PC-9 (cell line): ENCODE results near the gene PSMB7. TPM values are rescaled to one million over a fixed set of nuclear protein-coding genes. Genes with fewer than 3 reads are reported as not detected.

Experiments used
- BruUV-seq: library from RNA; stranded (reverse); fragments of 400-500 nt; replicated peaks from 2 replicates; lab custom pipeline; 2021; lab: Mats Ljungman, UMichigan
- CTCF ChIA-PET: fragments of 300-600 bp; sonication (Branson Sonifier 250); formaldehyde crosslinking; loops from one replicate; lab custom pipeline; 2022; ENCODE audit warnings: antibody characterized with exemption; lab: Charles Lee
- POLR2A ChIA-PET: fragments of 300-600 bp; sonication (Branson Sonifier 250); formaldehyde crosslinking; loops from one replicate; lab custom pipeline; 2022; ENCODE audit warnings: antibody characterized with exemption; ENCODE audit not compliant: unreplicated experiment; lab: Charles Lee
- DNase-seq, 2 experiments: peaks; one replicate each; pipeline versions ENCODE4 v3.0.0 to v3.0.0-alpha.2; 2015 to 2022; ENCODE audit warnings: mixed read lengths in 1 of 2
- H2AFZ ChIP-seq: fragments of 200-600 bp; sonication (generic); 2 replicates; pipeline ENCODE4 v1.8.1; 2017; ENCODE audit warnings: antibody characterized with exemption
- H3F3A ChIP-seq: fragments of 200-600 bp; sonication (generic); 2 replicates; pipeline ENCODE4 v1.8.1; 2017; ENCODE audit warnings: antibody characterized with exemption, mild to moderate bottlenecking, low read depth; ENCODE audit not compliant: insufficient read depth
- H3K27ac ChIP-seq: fragments of 200-600 bp; sonication (generic); 2 replicates; pipeline ENCODE4 v1.6.1; 2016; ENCODE audit warnings: mixed run types
- H3K27me3 ChIP-seq: fragments of 200-600 bp; sonication (generic); 2 replicates; pipeline ENCODE4 v1.6.1; 2016; ENCODE audit warnings: low read depth, mixed run types; ENCODE audit not compliant: insufficient read depth
- H3K36me3 ChIP-seq: fragments of 200-600 bp; sonication (generic); 2 replicates; pipeline ENCODE4 v1.6.1; 2016; ENCODE audit warnings: low read depth, mixed run types
- H3K4me1 ChIP-seq: fragments of 200-600 bp; sonication (generic); replicated peaks from 2 replicates; pipeline ENCODE4 v1.6.1; 2016; ENCODE audit warnings: mixed run types; ENCODE audit not compliant: insufficient read depth
- H3K4me2 ChIP-seq: fragments of 200-600 bp; sonication (generic); 2 replicates; pipeline ENCODE4 v1.6.1; 2017; ENCODE audit warnings: mixed run types
- H3K4me3 ChIP-seq: fragments of 200-600 bp; sonication (generic); 2 replicates; pipeline ENCODE4 v1.6.1; 2016; ENCODE audit warnings: mixed run types
- H3K79me2 ChIP-seq: fragments of 200-600 bp; sonication (generic); 2 replicates; pipeline ENCODE4 v1.6.1; 2017; ENCODE audit warnings: low read depth, mixed run types
- H3K9me2 ChIP-seq: fragments of 200-600 bp; sonication (generic); 2 replicates; pipeline ENCODE4 v1.8.1; 2017; ENCODE audit warnings: mild to moderate bottlenecking; ENCODE audit not compliant: insufficient read depth
- H3K9me3 ChIP-seq: fragments of 200-600 bp; sonication (generic); 2 replicates; pipeline ENCODE4 v1.8.1; 2016; ENCODE audit warnings: low read depth; ENCODE audit not compliant: insufficient read depth
- H4K20me1 ChIP-seq: fragments of 200-600 bp; sonication (generic); 2 replicates; pipeline ENCODE4 v1.8.1; 2017; ENCODE audit not compliant: insufficient read depth
- EZH2 ChIP-seq: fragments of 200-600 bp; sonication (generic); IDR thresholded peaks from 2 replicates; pipeline ENCODE4 v1.8.0; 2017; ENCODE audit warnings: antibody characterized with exemption, low read depth
- intact Hi-C: fragments of 100-400 bp; cut with micrococcal nuclease; formaldehyde crosslinking; loops from one replicate; pipeline ENCODE4 v1.10.0; 2022; ENCODE audit not compliant: unreplicated experiment
- total RNA-seq: library from RNA; stranded (reverse); gene quantifications from 2 replicates; pipeline ENCODE4 v1.2.3, GENCODE V29; 2021
- TF ChIP-seq, protein P1 (sequence below): fragments of 200-600 bp; sonication (generic); conservative IDR thresholded peaks from 2 replicates; pipeline ENCODE4 v1.6.1; 2017; ENCODE audit warnings: mixed run types, antibody characterized with exemption, mild to moderate bottlenecking, moderate library complexity

PSMB7 gene
- total RNA-seq, 1 experiment from 2014 or later: 359 TPM

DNA sequence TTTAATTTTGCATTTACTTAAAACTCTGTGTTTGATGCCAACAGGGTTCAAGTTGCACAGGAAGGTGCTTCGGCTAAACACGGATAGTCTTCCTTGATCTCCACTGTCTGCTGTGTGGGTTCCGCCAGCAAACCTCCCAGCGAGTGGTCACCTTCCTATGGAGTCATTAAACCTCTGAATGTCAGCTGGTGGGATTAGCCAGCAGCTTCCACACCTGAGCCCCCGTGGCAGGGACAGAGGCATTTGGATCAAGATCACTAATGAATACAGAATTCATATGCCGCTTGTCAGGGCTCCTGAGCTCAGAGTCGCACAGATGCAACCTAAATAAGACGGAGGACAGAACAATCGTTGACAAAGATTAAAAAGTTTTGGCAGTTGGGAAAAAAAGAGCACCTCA is 39.5 kb downstream of the PSMB7 start:
- Histone ChIP-seq H3K4me3 (no peak overlapping the region), H4K20me1 (peaks cover 30% of the 10 kb centered on the region), H3K27ac (no peak overlapping the region), H3K36me3 (peaks cover 16% of the 10 kb centered on the region), H3K9me2 (no peaks in the 10 kb centered on the region), H3K79me2 (peaks cover 81% of the 10 kb centered on the region), H2AFZ (no peak overlapping the region), H3K27me3 (no peaks in the 10 kb centered on the region), H3F3A (peaks cover 7% of the 10 kb centered on the region; the same call in 1 of the 2 replicates), H3K9me3 (no peaks in the 10 kb centered on the region), H3K4me2 (no peak overlapping the region), H3K4me1 (peaks cover 24% of the 10 kb centered on the region)
- POLR2A ChIA-PET: interaction anchor here (0.6 to 1.0 kb wide), 2 partner anchors 12 to 855 kb away, joined by 3 to 5 read pairs; no protein-coding TSS in a partner anchor
- TF ChIP-seq EZH2: no peak
- TF ChIP-seq, protein P1, sequence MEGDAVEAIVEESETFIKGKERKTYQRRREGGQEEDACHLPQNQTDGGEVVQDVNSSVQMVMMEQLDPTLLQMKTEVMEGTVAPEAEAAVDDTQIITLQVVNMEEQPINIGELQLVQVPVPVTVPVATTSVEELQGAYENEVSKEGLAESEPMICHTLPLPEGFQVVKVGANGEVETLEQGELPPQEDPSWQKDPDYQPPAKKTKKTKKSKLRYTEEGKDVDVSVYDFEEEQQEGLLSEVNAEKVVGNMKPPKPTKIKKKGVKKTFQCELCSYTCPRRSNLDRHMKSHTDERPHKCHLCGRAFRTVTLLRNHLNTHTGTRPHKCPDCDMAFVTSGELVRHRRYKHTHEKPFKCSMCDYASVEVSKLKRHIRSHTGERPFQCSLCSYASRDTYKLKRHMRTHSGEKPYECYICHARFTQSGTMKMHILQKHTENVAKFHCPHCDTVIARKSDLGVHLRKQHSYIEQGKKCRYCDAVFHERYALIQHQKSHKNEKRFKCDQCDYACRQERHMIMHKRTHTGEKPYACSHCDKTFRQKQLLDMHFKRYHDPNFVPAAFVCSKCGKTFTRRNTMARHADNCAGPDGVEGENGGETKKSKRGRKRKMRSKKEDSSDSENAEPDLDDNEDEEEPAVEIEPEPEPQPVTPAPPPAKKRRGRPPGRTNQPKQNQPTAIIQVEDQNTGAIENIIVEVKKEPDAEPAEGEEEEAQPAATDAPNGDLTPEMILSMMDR: no peak
- no TSS peak for BruUV-seq
- DNase-seq: no peak
- CTCF ChIA-PET: no interaction called here
- intact Hi-C loops: no loop called here

DNA sequence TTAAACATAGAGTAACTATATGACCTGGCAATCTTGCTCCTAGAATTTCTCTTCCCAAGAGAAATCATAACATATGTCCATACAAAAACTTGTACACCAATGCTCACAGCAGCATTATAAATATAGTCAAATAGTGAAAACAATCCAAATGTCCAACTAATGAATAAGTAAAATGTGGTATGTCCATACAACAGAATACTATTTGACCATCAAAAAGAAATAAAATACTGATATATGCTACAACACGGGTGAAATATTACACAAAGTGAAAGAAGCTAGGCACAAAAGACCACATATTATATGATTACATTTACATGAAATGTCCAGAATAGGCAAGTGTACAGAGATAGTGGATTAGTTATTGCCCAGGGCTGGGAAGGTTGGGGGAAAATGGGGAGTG is 41.4 kb downstream of the PSMB7 start:
- ChIA-PET POLR2A (no interaction called here), CTCF (no interaction called here)
- H3F3A ChIP-seq: peaks cover 9% of the 10 kb centered on the region; the same call in 1 of the 2 replicates
- peaks cover 86% of the 10 kb centered on the region for H3K79me2 ChIP-seq
- no TSS peak for BruUV-seq
- no peak overlapping the region for H3K27ac ChIP-seq
- H3K4me2 ChIP-seq: no peak overlapping the region
- no peak overlapping the region for H2AFZ ChIP-seq
- peaks cover 16% of the 10 kb centered on the region; the same call in 1 of the 2 replicates for H3K36me3 ChIP-seq
- no peak for DNase-seq
- no peaks in the 10 kb centered on the region for H3K9me3 ChIP-seq
- H3K27me3 ChIP-seq: no peaks in the 10 kb centered on the region
- peaks cover 24% of the 10 kb centered on the region for H3K4me1 ChIP-seq
- intact Hi-C loops: no loop called here
- no peak overlapping the region for H3K4me3 ChIP-seq
- TF ChIP-seq, protein P1: no peak
- no peak for TF ChIP-seq EZH2
- H4K20me1 ChIP-seq: peaks cover 38% of the 10 kb centered on the region
- H3K9me2 ChIP-seq: no peaks in the 10 kb centered on the region

DNA sequence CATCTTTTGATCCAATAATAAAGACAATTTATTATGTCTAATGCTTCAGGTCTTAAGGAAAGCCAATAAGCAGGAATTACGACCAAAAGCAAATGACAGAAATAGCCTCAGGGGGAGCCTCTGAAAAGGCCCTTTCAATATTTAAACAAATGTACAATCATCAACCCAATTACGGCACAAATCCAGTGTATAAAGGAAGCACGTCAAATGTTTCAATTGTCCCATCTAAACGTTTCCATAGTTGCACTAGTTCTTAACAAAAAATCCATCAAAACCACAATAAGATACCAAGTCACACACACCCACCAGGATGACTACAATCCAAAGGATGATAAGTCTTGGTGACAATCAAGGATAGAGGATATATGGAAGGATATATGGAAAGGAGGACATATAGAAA is 41.9 kb downstream of the PSMB7 start:
- Histone ChIP-seq H3F3A (peaks cover 9% of the 10 kb centered on the region), H3K36me3 (peaks cover 17% of the 10 kb centered on the region; the same call in 1 of the 2 replicates), H3K27me3 (no peaks in the 10 kb centered on the region), H3K4me2 (no peak overlapping the region), H2AFZ (no peak overlapping the region), H3K79me2 (peaks cover 86% of the 10 kb centered on the region), H3K4me1 (peaks cover 24% of the 10 kb centered on the region), H4K20me1 (peaks cover 40% of the 10 kb centered on the region), H3K9me2 (no peaks in the 10 kb centered on the region), H3K4me3 (no peak overlapping the region), H3K27ac (no peak overlapping the region), H3K9me3 (no peaks in the 10 kb centered on the region)
- intact Hi-C loops: no loop called here
- no peak for TF ChIP-seq EZH2
- TF ChIP-seq, protein P1: no peak
- DNase-seq: no peak
- CTCF ChIA-PET: no interaction called here
- POLR2A ChIA-PET: no interaction called here
- no TSS peak for BruUV-seq
